HG03095 (cell line): ENCODE measurements around the gene CDK5RAP3.
A peak's percentile ranks its signal among the peaks of the same experiment; 100 is the strongest.

ENCODE experiments used
- ATAC-seq: cut with Tn5 transposase; IDR thresholded peaks from one replicate; pipeline ENCODE4 v1.9.1; 2021; ENCODE audit warnings: moderate library complexity; ENCODE audit not compliant: unreplicated experiment

CDK5RAP3 gene

GRCh38 chr17:47948706-47949196 is 22.2 kb upstream of the CDK5RAP3 start:
- no peak for ATAC-seq

- ATAC-seq, result peak; percentile 50
Measured at GRCh38 chr17:47949197-47949759, 21.6 kb upstream of the CDK5RAP3 start.

- no peak for ATAC-seq
Measured at GRCh38 chr17:47949946-47950345, 21.0 kb upstream of the CDK5RAP3 start.

GRCh38 chr17:47950448-47950847 is 20.5 kb upstream of the CDK5RAP3 start:
- no peak for ATAC-seq

- ATAC-seq, result no peak
Measured at GRCh38 chr17:47952171-47953021, 18.5 kb upstream of the CDK5RAP3 start.

- ATAC-seq, result no peak
Measured at GRCh38 chr17:47953909-47954308, 17.0 kb upstream of the CDK5RAP3 start.

GRCh38 chr17:47955497-47956461 is 15.1 kb upstream of the CDK5RAP3 start:
- ATAC-seq, result no peak

GRCh38 chr17:47956791-47957590 is 13.9 kb upstream of the CDK5RAP3 start:
- no peak for ATAC-seq

- ATAC-seq, result no peak
Measured at GRCh38 chr17:47957591-47958490, 13.1 kb upstream of the CDK5RAP3 start, which contains the start of gene PRR15L. TSS of gene PRR15L (minus strand) at chr17:47957883. CDS start at chr17:47953234, 4,649 bp downstream.

GRCh38 chr17:47959825-47960655 is 10.9 kb upstream of the CDK5RAP3 start:
- no peak for ATAC-seq

- ATAC-seq, result no peak
Measured at GRCh38 chr17:47961406-47961805, 9.5 kb upstream of the CDK5RAP3 start.

- ATAC-seq, result no peak
Measured at GRCh38 chr17:47962901-47963300, 8.0 kb upstream of the CDK5RAP3 start.

GRCh38 chr17:47964856-47965255 is 6.1 kb upstream of the CDK5RAP3 start:
- ATAC-seq, result no peak

- ATAC-seq, result no peak
Measured at GRCh38 chr17:47966079-47966519, 4.8 kb upstream of the CDK5RAP3 start.

- no peak for ATAC-seq
Measured at GRCh38 chr17:47967607-47968252, 3.2 kb upstream of the CDK5RAP3 start.

- ATAC-seq, result no peak
Measured at GRCh38 chr17:47968836-47969235, 2.1 kb upstream of the CDK5RAP3 start.

GRCh38 chr17:47969930-47970724 is 786 bp upstream of the CDK5RAP3 start:
- no peak for ATAC-seq
